ENCODE results near the gene AFF3.

The AFF3 gene

DNA sequence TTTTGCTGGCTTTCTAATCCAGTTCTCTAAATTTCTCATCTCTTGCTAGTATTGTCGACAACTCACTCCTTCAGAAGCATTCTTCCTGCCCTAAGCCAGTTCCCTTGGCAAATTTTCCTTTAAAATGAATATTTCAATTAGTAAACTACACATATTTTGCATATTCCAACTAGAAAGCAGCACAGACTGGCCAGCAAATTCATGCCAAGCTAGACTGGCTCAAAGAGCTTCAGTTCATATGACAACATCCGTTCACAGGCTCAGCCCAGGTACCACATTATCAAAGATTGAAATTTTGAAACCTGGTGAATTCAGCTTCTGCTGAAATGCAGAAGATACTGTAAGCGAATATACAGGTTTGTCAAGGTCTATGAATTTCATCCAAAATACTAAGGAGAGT lies 64.5 kb downstream of the AFF3 start:
- no peak for DNase-seq (ENCODE audit: extremely low spot score)
- TF ChIP-seq, protein P1, sequence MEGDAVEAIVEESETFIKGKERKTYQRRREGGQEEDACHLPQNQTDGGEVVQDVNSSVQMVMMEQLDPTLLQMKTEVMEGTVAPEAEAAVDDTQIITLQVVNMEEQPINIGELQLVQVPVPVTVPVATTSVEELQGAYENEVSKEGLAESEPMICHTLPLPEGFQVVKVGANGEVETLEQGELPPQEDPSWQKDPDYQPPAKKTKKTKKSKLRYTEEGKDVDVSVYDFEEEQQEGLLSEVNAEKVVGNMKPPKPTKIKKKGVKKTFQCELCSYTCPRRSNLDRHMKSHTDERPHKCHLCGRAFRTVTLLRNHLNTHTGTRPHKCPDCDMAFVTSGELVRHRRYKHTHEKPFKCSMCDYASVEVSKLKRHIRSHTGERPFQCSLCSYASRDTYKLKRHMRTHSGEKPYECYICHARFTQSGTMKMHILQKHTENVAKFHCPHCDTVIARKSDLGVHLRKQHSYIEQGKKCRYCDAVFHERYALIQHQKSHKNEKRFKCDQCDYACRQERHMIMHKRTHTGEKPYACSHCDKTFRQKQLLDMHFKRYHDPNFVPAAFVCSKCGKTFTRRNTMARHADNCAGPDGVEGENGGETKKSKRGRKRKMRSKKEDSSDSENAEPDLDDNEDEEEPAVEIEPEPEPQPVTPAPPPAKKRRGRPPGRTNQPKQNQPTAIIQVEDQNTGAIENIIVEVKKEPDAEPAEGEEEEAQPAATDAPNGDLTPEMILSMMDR (IDR thresholded peaks at IDR 0.05; ENCODE audit: control extremely low read depth, extremely low read depth, low read depth, missing control alignments) = no peak
- ChIA-PET POLR2A (no interaction called here), CTCF (no interaction called here)

DNA sequence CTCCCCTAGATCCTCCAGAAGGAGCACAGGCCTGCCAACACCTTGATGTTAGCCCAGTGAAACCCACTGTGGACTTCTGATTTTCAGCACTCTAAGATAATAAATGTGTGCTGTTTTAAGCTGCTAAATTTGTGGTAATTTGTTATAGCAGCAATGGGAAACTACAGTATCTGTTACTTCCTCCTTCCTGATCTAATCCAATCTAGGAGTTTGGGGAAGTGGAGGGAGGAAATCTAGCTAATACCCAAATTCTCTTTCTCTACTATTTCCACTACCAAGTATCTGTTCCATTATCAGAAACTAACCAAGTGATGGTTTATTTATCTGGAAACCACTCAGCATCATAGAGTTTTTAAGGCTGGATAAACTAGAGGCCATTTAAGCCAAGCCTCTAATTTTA lies 64.9 kb downstream of the AFF3 start:
- CTCF ChIA-PET = interaction anchor here (1.7 kb wide), 1 partner anchor 11 kb away, joined by 4 read pairs; no protein-coding TSS in a partner anchor

DNA sequence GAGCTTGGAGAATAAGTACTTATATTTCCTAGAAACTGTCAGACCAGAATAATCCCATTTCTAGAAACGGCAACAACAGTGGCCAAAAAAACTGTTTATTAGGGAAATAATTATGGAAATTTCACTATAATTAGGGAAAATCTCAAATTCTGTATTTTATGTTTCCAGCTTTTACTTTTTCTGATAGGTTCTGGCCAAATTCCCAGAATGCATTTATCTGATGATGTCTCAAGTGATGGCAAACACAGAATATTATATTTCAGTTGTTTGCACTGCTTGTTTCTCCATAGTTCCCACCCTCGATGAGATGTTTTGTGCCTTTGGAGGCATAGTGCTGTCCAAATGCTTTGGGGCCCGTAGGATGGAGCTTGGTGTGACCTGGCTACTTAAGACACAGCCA lies 66.9 kb downstream of the AFF3 start:
- TF ChIP-seq, protein P1 (IDR thresholded peaks at IDR 0.05; ENCODE audit: control extremely low read depth, extremely low read depth, low read depth, missing control alignments) = no peak
- POLR2A ChIA-PET = no interaction called here
- DNase-seq (ENCODE audit: extremely low spot score) = no peak
- CTCF ChIA-PET = interaction anchor here (1.7 to 1.9 kb wide), 2 partner anchors 10 kb away, joined by 4 to 7 read pairs; no protein-coding TSS in a partner anchor

More for the DNA sequence above, 64.9 kb downstream of the AFF3 start:
- no peak for DNase-seq (ENCODE audit: extremely low spot score)
- TF ChIP-seq, protein P1 (IDR thresholded peaks at IDR 0.05; ENCODE audit: control extremely low read depth, extremely low read depth, low read depth, missing control alignments) = no peak
- POLR2A ChIA-PET = no interaction called here

- TF ChIP-seq, protein P1 (IDR thresholded peaks at IDR 0.05; ENCODE audit: control extremely low read depth, extremely low read depth, low read depth, missing control alignments) = no peak
- ChIA-PET CTCF (no interaction called here), POLR2A (no interaction called here)
- no peak for DNase-seq (ENCODE audit: extremely low spot score)
Observed at GRCh38 chr2:100073110-100073509, 69.3 kb downstream of the AFF3 start.

DNA sequence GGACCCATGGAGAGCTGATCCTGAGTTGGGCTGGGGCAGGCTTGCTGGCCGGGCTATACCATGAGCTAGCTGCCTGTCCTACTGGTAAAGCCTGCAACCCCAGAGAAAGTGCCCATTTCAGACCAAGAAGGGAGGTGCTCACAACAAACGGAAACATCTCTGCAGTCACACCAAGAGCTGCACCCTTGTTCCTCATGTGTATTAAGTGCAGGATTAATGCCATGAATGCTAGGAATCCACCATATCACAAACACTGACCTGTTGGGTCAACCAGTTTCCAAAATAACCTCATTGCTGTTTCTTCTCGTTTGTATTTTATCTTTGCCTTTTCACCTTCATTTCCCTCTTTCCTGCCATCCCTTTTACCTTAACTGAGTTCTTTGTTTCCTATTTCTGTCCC lies 69.9 kb downstream of the AFF3 start:
- DNase-seq (ENCODE audit: extremely low spot score) = no peak
- ChIA-PET CTCF (no interaction called here), POLR2A (no interaction called here)
- TF ChIP-seq, protein P1 (IDR thresholded peaks at IDR 0.05; ENCODE audit: control extremely low read depth, extremely low read depth, low read depth, missing control alignments) = no peak

DNA sequence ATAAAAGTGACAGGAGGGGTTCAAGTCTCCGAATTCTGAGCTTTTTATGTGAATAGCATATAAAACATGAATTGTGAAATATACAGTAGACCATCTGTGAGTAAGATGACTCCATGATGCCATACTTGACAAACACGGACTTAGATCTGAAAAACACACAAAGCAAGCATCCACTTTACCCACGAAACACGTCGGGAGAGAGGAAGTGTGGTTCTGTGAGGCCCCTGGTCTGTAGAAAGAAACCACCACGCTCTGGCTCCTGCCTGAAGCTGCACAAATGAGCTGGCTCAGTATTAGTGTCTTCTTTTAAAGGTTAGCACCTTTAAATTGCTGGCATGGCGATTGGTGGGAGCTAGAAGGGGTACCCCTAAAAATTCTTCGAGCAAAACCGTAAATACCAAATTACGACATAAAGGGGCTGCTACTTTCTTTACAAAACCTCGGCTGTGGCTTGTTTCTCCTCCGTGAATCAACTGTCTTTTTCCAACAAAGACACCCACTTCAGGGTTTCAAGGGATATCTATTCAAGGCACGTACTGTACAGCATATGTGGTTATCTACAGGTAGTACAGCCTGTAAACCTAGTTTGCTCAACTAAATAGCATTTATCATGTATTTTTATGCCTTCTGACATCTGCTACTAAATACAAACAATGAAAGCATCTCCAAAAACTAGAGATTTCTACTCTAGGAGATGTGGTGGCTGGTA lies 70.9 kb downstream of the AFF3 start:
- no peak for DNase-seq (ENCODE audit: extremely low spot score)
- POLR2A ChIA-PET = no interaction called here
- CTCF ChIA-PET = interaction anchor here (1.2 kb wide), 1 partner anchor 8 kb away, joined by 3 read pairs; no protein-coding TSS in a partner anchor

More for the DNA sequence above, 70.9 kb downstream of the AFF3 start:
- TF ChIP-seq, protein P1 (IDR thresholded peaks at IDR 0.05; ENCODE audit: control extremely low read depth, extremely low read depth, low read depth, missing control alignments) = no peak
